Panc1 (cell line): Measurements from ENCODE around the gene KLF6. TPM values are rescaled to one million over a fixed set of nuclear protein-coding genes. Genes with fewer than 3 reads are reported as not detected.

ENCODE experiments used
- ATAC-seq: fragments of 200-7000 bp; cut with Tn5 transposase; 2 replicates; pipeline ENCODE4 v1.9.1; 2020; ENCODE audit warnings: mild to moderate bottlenecking, moderate library complexity
- BruUV-seq: library from RNA; stranded (reverse); fragments of 400-500 nt; replicated peaks from 2 replicates; lab custom pipeline; 2021; lab: Mats Ljungman, UMichigan
- CTCF ChIA-PET: fragments of 300-600 bp; sonication (Branson Sonifier 250); formaldehyde crosslinking; loops from one replicate; lab custom pipeline; 2022; ENCODE audit warnings: antibody characterized with exemption; lab: Charles Lee
- POLR2A ChIA-PET: fragments of 300-600 bp; sonication (Branson Sonifier 250); formaldehyde crosslinking; loops from one replicate; lab custom pipeline; 2022; ENCODE audit warnings: antibody characterized with exemption; lab: Charles Lee
- DNase-seq: peaks from one replicate; pipeline ENCODE4 v3.0.0-alpha.2; 2010; ENCODE audit warnings: low read depth, low spot score
- H3K27ac ChIP-seq: 2 replicates; pipeline ENCODE4 v1.5.1; 2011; ENCODE audit warnings: mild to moderate bottlenecking, low read length, inconsistent platforms
- H3K27me3 ChIP-seq: fragments of 200-500 bp; sonication (Bioruptor generic); 2 replicates; pipeline ENCODE4 v1.6.0; 2014; ENCODE audit warnings: low read length, inconsistent platforms; ENCODE audit not compliant: control insufficient read depth, insufficient read depth
- H3K36me3 ChIP-seq: fragments of 200-500 bp; sonication (Bioruptor generic); 2 replicates; pipeline ENCODE4 v1.5.1; 2014; ENCODE audit warnings: inconsistent platforms, mild to moderate bottlenecking, low read length, moderate library complexity; ENCODE audit not compliant: control insufficient read depth, insufficient read depth
- H3K4me1 ChIP-seq: 2 replicates; pipeline ENCODE4 v1.5.1; 2011; ENCODE audit warnings: inconsistent platforms, mild to moderate bottlenecking, low read length, moderate library complexity; ENCODE audit not compliant: control insufficient read depth, insufficient read depth
- H3K4me3 ChIP-seq, 2 experiments: 2 replicates each; pipeline ENCODE4 v1.5.1; 2011 to 2012; ENCODE audit warnings: low read depth in 2 of 2, low read length in 2 of 2, mild to moderate bottlenecking in 2 of 2, inconsistent platforms in 1 of 2, moderate library complexity in 1 of 2
- H3K9me3 ChIP-seq: fragments of 200-500 bp; sonication (Bioruptor generic); 2 replicates; pipeline ENCODE4 v1.5.1; 2014; ENCODE audit warnings: low read depth, mild to moderate bottlenecking, inconsistent platforms, low read length, moderate library complexity; ENCODE audit not compliant: control insufficient read depth, insufficient read depth
- POLR2AphosphoS5 ChIP-seq: IDR thresholded peaks from 2 replicates; pipeline ENCODE4 v1.6.1; 2012; ENCODE audit warnings: mild to moderate bottlenecking, low read depth, low read length, moderate library complexity
- SIN3A ChIP-seq: IDR thresholded peaks from 2 replicates; pipeline ENCODE4 v1.6.1; 2012; ENCODE audit warnings: low read depth, mild to moderate bottlenecking, low read length, moderate library complexity, borderline replicate concordance; ENCODE audit not compliant: insufficient read depth
- TCF7L2 ChIP-seq: IDR thresholded peaks from 2 replicates; pipeline ENCODE4 v1.6.1; 2011; ENCODE audit warnings: mild to moderate bottlenecking, low read depth, low read length, inconsistent platforms
- in situ Hi-C: cut with HindIII; loops from 2 replicates; pipeline ENCODE4 v1.10.0; 2016; ENCODE audit warnings: low sequenced_read_pairs, low pct_unique_long_range_greater_than_20kb
- intact Hi-C: fragments of 100-400 bp; cut with micrococcal nuclease; formaldehyde crosslinking; loops from one replicate; pipeline ENCODE4 v1.10.0; 2022; ENCODE audit not compliant: unreplicated experiment
- total RNA-seq: library from RNA; stranded (reverse); gene quantifications from one replicate; pipeline ENCODE4 v1.2.1, GENCODE V29; 2021; ENCODE audit not compliant: unreplicated experiment
- TF ChIP-seq, protein P1 (sequence below), 2 experiments: IDR thresholded peaks; 2 replicates each; pipeline ENCODE4 v1.6.1; 2011 to 2012; ENCODE audit warnings: low read depth in 2 of 2, control low read depth in 1 of 2, low read length in 1 of 2, mild to moderate bottlenecking in 1 of 2, moderate library complexity in 1 of 2; ENCODE audit not compliant: insufficient read depth in 1 of 2
- TF ChIP-seq, protein P2 (sequence below): fragments of 450-650 bp; IDR thresholded peaks from 2 replicates; pipeline ENCODE4 v1.5.1; 2017; ENCODE audit warnings: mild to moderate bottlenecking

Gene KLF6
- total RNA-seq, 1 experiment from 2014 or later = 177 TPM

DNA sequence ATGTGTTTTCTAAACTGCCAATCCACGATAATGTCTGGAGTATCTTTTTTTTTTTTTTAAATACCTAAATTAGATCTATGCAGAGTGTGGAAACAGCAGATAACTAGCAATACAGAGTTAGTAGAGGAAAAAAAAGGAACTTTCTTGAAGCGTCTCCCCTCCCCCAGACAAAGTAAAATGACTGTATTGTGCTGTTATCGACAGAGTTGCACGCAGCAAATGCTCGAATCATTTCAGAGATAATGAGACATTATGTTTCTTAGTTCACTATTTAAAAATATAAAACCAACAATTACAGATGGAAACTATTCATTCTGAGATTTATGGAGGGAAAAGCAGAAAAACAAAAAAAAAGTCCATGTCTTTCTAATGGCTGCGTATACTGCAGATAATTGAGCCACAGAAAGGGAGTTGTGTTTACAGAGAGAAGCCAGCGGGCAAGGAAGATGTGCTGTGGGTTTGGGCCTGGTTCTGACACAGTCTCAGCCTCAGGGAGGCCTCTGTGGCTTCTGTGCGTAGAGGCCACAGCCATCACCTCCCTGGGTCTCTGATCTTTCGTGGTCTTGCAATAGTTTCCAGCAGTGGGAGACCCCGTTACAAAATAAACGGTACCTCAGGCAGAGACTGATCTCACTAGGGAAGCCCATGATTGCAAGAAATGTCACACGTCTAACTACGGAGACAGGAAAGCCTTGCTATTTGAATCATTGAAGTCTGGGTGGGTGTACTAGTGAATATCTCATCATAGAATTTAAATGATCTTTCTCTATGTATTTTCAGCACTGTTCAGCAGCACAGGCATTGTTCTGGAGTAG is 19.1 kb upstream of the KLF6 start:
- intact Hi-C loops (loop anchor here (2.0 kb wide), 1 partner anchor 17 kb away; no protein-coding TSS in a partner anchor), in situ Hi-C loops (no loop called here)
- ATAC-seq (0 out of 2 replicates have a peak, but pooled peaks have one; percentile 2), DNase-seq (no peak)
- BruUV-seq = no TSS peak
- POLR2A ChIA-PET = interaction anchor here (1.0 kb wide), 1 partner anchor 25 kb away, joined by 3 read pairs; no protein-coding TSS in a partner anchor
- Histone ChIP-seq H3K27ac (peak overlapping the region; percentile 87), H3K9me3 (no peaks in the 10 kb centered on the region), H3K4me3 (peak overlapping the region in 1 of 2 experiments; percentile 13; a peak in 1 of 4 replicates), H3K36me3 (no peaks in the 10 kb centered on the region), H3K27me3 (no peaks in the 10 kb centered on the region), H3K4me1 (peaks cover 63% of the 10 kb centered on the region)
- CTCF ChIA-PET = no interaction called here
- TF ChIP-seq SIN3A (no peak), POLR2AphosphoS5 (no peak), TCF7L2 (no peak)
- TF ChIP-seq, protein P1, sequence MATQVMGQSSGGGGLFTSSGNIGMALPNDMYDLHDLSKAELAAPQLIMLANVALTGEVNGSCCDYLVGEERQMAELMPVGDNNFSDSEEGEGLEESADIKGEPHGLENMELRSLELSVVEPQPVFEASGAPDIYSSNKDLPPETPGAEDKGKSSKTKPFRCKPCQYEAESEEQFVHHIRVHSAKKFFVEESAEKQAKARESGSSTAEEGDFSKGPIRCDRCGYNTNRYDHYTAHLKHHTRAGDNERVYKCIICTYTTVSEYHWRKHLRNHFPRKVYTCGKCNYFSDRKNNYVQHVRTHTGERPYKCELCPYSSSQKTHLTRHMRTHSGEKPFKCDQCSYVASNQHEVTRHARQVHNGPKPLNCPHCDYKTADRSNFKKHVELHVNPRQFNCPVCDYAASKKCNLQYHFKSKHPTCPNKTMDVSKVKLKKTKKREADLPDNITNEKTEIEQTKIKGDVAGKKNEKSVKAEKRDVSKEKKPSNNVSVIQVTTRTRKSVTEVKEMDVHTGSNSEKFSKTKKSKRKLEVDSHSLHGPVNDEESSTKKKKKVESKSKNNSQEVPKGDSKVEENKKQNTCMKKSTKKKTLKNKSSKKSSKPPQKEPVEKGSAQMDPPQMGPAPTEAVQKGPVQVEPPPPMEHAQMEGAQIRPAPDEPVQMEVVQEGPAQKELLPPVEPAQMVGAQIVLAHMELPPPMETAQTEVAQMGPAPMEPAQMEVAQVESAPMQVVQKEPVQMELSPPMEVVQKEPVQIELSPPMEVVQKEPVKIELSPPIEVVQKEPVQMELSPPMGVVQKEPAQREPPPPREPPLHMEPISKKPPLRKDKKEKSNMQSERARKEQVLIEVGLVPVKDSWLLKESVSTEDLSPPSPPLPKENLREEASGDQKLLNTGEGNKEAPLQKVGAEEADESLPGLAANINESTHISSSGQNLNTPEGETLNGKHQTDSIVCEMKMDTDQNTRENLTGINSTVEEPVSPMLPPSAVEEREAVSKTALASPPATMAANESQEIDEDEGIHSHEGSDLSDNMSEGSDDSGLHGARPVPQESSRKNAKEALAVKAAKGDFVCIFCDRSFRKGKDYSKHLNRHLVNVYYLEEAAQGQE (IDR thresholded peaks at IDR 0.05; ENCODE audit: insufficient read depth in 1 of 2, low read depth in 2 of 2, low read length in 1 of 2) = no peak
- TF ChIP-seq, protein P2, sequence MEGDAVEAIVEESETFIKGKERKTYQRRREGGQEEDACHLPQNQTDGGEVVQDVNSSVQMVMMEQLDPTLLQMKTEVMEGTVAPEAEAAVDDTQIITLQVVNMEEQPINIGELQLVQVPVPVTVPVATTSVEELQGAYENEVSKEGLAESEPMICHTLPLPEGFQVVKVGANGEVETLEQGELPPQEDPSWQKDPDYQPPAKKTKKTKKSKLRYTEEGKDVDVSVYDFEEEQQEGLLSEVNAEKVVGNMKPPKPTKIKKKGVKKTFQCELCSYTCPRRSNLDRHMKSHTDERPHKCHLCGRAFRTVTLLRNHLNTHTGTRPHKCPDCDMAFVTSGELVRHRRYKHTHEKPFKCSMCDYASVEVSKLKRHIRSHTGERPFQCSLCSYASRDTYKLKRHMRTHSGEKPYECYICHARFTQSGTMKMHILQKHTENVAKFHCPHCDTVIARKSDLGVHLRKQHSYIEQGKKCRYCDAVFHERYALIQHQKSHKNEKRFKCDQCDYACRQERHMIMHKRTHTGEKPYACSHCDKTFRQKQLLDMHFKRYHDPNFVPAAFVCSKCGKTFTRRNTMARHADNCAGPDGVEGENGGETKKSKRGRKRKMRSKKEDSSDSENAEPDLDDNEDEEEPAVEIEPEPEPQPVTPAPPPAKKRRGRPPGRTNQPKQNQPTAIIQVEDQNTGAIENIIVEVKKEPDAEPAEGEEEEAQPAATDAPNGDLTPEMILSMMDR = no peak

DNA sequence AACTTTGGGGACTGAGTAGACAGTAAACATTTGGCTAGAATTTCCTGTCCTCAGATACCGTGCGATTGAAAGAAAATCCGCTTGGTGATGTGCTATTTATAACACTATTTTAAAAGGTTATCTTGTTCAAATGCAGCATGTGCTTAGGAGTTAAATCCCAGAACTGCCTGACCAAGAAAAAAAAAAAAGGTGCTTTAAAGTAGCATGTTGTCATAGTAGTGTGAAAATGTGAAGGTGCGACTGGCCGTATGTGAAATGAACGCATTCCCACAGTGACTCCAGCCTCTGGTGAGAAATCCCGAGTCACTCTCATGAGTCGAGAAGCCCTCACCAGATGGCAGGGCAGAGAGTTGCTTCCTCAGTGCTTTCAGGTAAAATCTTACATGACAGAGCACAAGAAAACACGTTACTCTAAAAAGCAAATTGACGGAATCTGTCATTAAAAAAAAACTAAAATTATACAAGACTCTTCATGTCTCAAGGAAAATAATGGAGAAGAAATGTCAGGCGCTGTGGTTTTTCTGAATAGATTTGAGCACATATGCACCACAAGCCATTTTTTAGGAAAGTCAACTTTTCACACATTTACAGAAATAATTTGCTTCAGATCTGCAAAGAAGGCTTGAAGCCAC is 18.4 kb upstream of the KLF6 start:
- CTCF ChIA-PET = no interaction called here
- peak overlapping the region in 1 of 2 experiments; percentile 2; a peak in 1 of 4 replicates for H3K4me3 ChIP-seq
- H3K27me3 ChIP-seq = no peaks in the 10 kb centered on the region
- H3K9me3 ChIP-seq = 0 out of 2 replicates have a peak, but pooled peaks cover under 1% of the 10 kb centered on the region
- H3K4me1 ChIP-seq = peaks cover 57% of the 10 kb centered on the region
- in situ Hi-C loops = no loop called here
- POLR2A ChIA-PET = no interaction called here
- no TSS peak for BruUV-seq
- H3K36me3 ChIP-seq = no peaks in the 10 kb centered on the region
- ATAC-seq (no peak), DNase-seq (no peak)
- H3K27ac ChIP-seq = peak overlapping the region; percentile 87
- TF ChIP-seq POLR2AphosphoS5 (no peak), TCF7L2 (no peak), SIN3A (no peak)
- TF ChIP-seq, protein P2 = no peak
- TF ChIP-seq, protein P1 (IDR thresholded peaks at IDR 0.05; ENCODE audit: insufficient read depth in 1 of 2, low read depth in 2 of 2, low read length in 1 of 2) = no peak
- intact Hi-C loops = no loop called here
